Measurements from ENCODE around the gene PEAK1. TPM values are rescaled to one million over a fixed set of nuclear protein-coding genes. Genes with fewer than 3 reads are reported as not detected.

The PEAK1 gene
- total RNA-seq, 6 experiments from 2014 or later, result 85.6 to 110 (median 95.8) TPM

DNA sequence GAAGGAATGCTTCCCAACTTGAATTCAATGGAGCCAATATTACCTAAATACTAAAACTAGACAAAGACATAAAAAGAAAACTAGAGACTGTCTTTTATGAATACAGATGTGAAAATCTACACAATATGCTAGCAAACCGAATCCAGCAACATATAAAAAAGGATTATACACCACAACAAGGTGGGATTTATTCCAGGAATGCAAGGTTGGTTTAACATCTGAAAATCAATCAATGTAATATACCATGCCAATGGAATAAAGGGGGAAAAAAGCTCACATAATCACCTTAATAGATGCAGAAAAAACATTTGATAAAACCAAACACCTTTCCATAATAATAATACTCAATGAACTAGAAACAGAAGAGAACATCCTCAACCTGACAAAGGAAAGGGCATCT, 279.7 kb downstream of the PEAK1 start:
- Mint-ChIP-seq H3K4me1 (ENCODE audit: low read depth) (peaks cover 53% of the 10 kb centered on the region), H3K36me3 (ENCODE audit: low read depth) (peaks cover 68% of the 10 kb centered on the region), H3K4me3 (no peak overlapping the region), H3K9me3 (peaks cover 16% of the 10 kb centered on the region), H3K27me3 (ENCODE audit: insufficient read depth) (no peaks in the 10 kb centered on the region; the same call in 1 of the 2 replicates), H3K27ac (no peak overlapping the region)
- TF ChIP-seq, protein P1, sequence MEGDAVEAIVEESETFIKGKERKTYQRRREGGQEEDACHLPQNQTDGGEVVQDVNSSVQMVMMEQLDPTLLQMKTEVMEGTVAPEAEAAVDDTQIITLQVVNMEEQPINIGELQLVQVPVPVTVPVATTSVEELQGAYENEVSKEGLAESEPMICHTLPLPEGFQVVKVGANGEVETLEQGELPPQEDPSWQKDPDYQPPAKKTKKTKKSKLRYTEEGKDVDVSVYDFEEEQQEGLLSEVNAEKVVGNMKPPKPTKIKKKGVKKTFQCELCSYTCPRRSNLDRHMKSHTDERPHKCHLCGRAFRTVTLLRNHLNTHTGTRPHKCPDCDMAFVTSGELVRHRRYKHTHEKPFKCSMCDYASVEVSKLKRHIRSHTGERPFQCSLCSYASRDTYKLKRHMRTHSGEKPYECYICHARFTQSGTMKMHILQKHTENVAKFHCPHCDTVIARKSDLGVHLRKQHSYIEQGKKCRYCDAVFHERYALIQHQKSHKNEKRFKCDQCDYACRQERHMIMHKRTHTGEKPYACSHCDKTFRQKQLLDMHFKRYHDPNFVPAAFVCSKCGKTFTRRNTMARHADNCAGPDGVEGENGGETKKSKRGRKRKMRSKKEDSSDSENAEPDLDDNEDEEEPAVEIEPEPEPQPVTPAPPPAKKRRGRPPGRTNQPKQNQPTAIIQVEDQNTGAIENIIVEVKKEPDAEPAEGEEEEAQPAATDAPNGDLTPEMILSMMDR (IDR thresholded peaks at IDR 0.05), result no peak
- no peak for DNase-seq

DNA sequence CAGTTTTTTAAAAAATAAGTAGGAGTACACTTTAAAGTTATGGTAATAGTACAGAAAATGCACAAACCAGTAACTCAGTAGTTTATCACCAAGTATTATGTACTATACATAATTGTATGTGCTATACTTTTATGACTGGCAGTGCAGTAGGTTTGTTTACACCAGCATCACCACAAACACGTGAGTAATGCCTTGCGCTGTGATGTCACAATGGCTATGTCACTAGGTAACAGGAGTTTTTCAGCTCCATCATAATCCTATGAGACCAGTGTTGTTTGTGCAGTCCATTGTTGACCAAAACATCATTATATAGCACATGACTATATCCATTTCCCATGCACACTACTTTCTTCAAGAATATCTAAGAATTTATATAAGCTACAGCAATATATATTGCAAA, 280.6 kb downstream of the PEAK1 start:
- no peaks in the 10 kb centered on the region; the same call in 1 of the 2 replicates for H3K27me3 Mint-ChIP-seq (ENCODE audit: insufficient read depth)
- H3K9me3 Mint-ChIP-seq, result peaks cover 16% of the 10 kb centered on the region
- H3K36me3 Mint-ChIP-seq (ENCODE audit: low read depth), result peaks cover 68% of the 10 kb centered on the region
- H3K4me3 Mint-ChIP-seq, result no peak overlapping the region
- peak overlapping the region; percentile 33; the same call in 1 of the 2 replicates for H3K27ac Mint-ChIP-seq
- DNase-seq, result no peak
- TF ChIP-seq, protein P1 (IDR thresholded peaks at IDR 0.05), result no peak
- H3K4me1 Mint-ChIP-seq (ENCODE audit: low read depth), result peaks cover 44% of the 10 kb centered on the region

DNA sequence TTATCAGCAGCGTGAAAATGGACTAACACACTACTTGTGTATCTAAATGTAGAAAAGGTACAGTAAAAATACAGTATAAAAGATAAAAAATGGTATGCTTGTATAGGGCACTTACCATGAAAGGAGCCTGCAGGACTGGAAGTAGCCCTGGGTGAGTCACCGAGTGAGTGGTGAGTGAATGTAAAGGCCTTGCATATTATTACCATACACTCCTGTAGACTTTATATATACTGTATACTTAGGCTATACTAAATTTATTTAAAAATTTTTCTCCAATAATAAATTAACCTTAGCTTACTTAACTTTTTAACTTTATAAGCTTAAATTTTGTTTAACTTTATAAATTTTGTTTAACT, 281.8 kb downstream of the PEAK1 start:
- TF ChIP-seq, protein P1 (IDR thresholded peaks at IDR 0.05), result no peak
- Mint-ChIP-seq H3K4me3 (no peak overlapping the region), H3K36me3 (ENCODE audit: low read depth) (peaks cover 66% of the 10 kb centered on the region), H3K4me1 (ENCODE audit: low read depth) (peaks cover 32% of the 10 kb centered on the region), H3K27me3 (ENCODE audit: insufficient read depth) (no peaks in the 10 kb centered on the region; the same call in 1 of the 2 replicates), H3K9me3 (peaks cover 16% of the 10 kb centered on the region), H3K27ac (no peak overlapping the region)
- no peak for DNase-seq

DNA sequence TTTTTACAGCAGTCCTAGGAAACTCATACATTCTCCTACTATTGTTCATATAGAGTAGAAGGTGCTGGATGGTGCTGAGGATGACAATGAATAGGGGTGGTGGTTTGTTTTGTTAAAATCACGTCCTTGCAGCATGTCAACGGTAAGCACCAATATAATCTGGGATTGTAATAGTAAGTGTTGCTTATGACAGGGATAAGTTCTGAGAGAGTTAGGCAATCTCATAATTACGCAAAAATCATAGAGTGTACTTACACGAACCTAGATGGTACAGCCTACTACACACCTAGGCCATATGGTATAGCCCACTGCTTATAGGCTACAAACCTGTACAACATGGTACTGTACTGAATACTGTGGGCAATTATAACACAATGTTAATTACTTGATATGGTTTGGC, 284.7 kb downstream of the PEAK1 start:
- Mint-ChIP-seq H3K27me3 (ENCODE audit: insufficient read depth) (no peaks in the 10 kb centered on the region), H3K4me3 (no peak overlapping the region), H3K27ac (no peak overlapping the region), H3K36me3 (ENCODE audit: low read depth) (peaks cover 42% of the 10 kb centered on the region), H3K9me3 (peaks cover 4% of the 10 kb centered on the region), H3K4me1 (ENCODE audit: low read depth) (peaks cover 16% of the 10 kb centered on the region)
- TF ChIP-seq, protein P1 (IDR thresholded peaks at IDR 0.05), result no peak
- DNase-seq, result no peak

DNA sequence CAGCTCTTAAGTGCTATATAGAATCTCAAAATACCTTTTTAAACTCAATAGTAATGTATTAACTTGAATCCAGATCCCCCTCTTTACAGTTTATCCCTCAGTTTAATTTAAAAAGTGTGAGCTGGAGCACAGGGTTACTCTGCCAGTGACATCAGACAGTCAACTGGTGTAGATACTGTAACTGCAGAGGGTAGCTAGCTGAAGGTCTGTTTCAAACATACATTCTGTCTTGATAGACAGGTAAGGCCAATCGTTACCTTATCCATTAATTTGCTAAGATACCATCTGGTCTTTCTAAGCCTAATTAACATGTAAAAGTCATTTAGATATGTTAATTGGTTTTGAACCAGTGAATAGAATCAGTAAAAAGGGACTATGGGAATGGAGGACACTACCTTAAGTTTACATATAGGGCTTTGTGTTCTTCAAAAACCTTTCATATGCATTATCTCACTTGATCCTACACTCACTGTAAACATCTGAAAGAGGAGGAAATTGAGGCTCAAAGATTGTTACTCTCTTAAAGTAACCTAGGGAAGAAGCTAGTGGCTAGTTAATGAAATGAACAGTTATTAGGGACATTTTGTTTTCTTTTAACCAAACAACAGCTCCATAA, 289.5 kb downstream of the PEAK1 start:
- Mint-ChIP-seq H3K36me3 (ENCODE audit: low read depth) (peaks cover 35% of the 10 kb centered on the region), H3K9me3 (no peaks in the 10 kb centered on the region), H3K27me3 (ENCODE audit: insufficient read depth) (no peaks in the 10 kb centered on the region), H3K4me3 (no peak overlapping the region), H3K4me1 (ENCODE audit: low read depth) (peaks cover 6% of the 10 kb centered on the region; the same call in 1 of the 2 replicates), H3K27ac (no peak overlapping the region)
- TF ChIP-seq, protein P1 (IDR thresholded peaks at IDR 0.05), result no peak
- no peak for DNase-seq
